ENCODE data around the gene TIRAP.
"Not testable (repeated sequence)": the region's sequence is repeated elsewhere in the genome, so short reads cannot be mapped to it uniquely, and the experiment has no call there.

The TIRAP gene

GRCh38 chr11:126282736-126283591, at the start of gene TIRAP:
Gene TIRAP, plus strand, starts transcription at chr11:126283093. Its CDS starts 7,802 bp downstream, at chr11:126290895.
- peak; percentile 67 for DNase-seq

GRCh38 chr11:126233391-126233790, 49.5 kb upstream of the TIRAP start:
- no peak for DNase-seq

- DNase-seq: no peak
These were observed 36.3 kb upstream of the TIRAP start for GRCh38 chr11:126246636-126247035.

- DNase-seq: no peak
These were observed 29.6 kb upstream of the TIRAP start for GRCh38 chr11:126253265-126253664.

- no peak for DNase-seq
These were observed 28.1 kb upstream of the TIRAP start for GRCh38 chr11:126254819-126255218.

- not testable (repeated sequence) for DNase-seq
These were observed 27.4 kb upstream of the TIRAP start for GRCh38 chr11:126255507-126255906.

GRCh38 chr11:126256216-126256615, 26.7 kb upstream of the TIRAP start:
- DNase-seq: no peak

- no peak for DNase-seq
These were observed 25.7 kb upstream of the TIRAP start for GRCh38 chr11:126257144-126257543.

GRCh38 chr11:126257764-126258163, 25.1 kb upstream of the TIRAP start:
- no peak for DNase-seq

GRCh38 chr11:126262216-126262615, 20.7 kb upstream of the TIRAP start:
- DNase-seq: no peak

- no peak for DNase-seq
These were observed 19.4 kb upstream of the TIRAP start for GRCh38 chr11:126263489-126263888.

GRCh38 chr11:126265811-126266210, 17.1 kb upstream of the TIRAP start:
- no peak for DNase-seq

GRCh38 chr11:126267650-126268049, 15.2 kb upstream of the TIRAP start:
- no peak for DNase-seq

- DNase-seq: no peak
These were observed 14.6 kb upstream of the TIRAP start for GRCh38 chr11:126268361-126268707.

GRCh38 chr11:126268708-126269579, 13.9 kb upstream of the TIRAP start, which contains the start of the genes FOXRED1 and SRPRA:
Gene FOXRED1, plus strand, starts transcription at chr11:126269154. Its CDS starts 53 bp downstream, at chr11:126269207.
Gene SRPRA, minus strand, starts transcription at chr11:126268895. Its CDS starts 91 bp downstream, at chr11:126268804.
- peak; percentile 100 for DNase-seq

- no peak for DNase-seq
These were observed 5.6 kb upstream of the TIRAP start for GRCh38 chr11:126277322-126277721.

GRCh38 chr11:126277780-126278179, 5.1 kb upstream of the TIRAP start:
- no peak for DNase-seq

GRCh38 chr11:126279191-126279590, 3.7 kb upstream of the TIRAP start:
- DNase-seq: peak; percentile 75

GRCh38 chr11:126280595-126280994, 2.3 kb upstream of the TIRAP start:
- DNase-seq: no peak

GRCh38 chr11:126281245-126281644, 1.6 kb upstream of the TIRAP start:
- no peak for DNase-seq

- DNase-seq: no peak
These were observed 1.2 kb upstream of the TIRAP start for GRCh38 chr11:126281666-126282175.

- no peak for DNase-seq
These were observed 545 bp upstream of the TIRAP start for GRCh38 chr11:126282361-126282735.

GRCh38 chr11:126284829-126285228, 1.9 kb downstream of the TIRAP start:
- DNase-seq: peak; percentile 95

- DNase-seq: no peak
These were observed 5.3 kb downstream of the TIRAP start for GRCh38 chr11:126288237-126288636.
